GM19193 (cell line): ENCODE data around the gene MSI2.

Experiments used
- POLR2A ChIP-seq: IDR thresholded peaks from 4 replicates; pipeline ENCODE4 v1.6.1; 2011; ENCODE audit not compliant: insufficient read depth, insufficient read length; ENCODE audit errors: extremely low read depth

Gene MSI2

DNA sequence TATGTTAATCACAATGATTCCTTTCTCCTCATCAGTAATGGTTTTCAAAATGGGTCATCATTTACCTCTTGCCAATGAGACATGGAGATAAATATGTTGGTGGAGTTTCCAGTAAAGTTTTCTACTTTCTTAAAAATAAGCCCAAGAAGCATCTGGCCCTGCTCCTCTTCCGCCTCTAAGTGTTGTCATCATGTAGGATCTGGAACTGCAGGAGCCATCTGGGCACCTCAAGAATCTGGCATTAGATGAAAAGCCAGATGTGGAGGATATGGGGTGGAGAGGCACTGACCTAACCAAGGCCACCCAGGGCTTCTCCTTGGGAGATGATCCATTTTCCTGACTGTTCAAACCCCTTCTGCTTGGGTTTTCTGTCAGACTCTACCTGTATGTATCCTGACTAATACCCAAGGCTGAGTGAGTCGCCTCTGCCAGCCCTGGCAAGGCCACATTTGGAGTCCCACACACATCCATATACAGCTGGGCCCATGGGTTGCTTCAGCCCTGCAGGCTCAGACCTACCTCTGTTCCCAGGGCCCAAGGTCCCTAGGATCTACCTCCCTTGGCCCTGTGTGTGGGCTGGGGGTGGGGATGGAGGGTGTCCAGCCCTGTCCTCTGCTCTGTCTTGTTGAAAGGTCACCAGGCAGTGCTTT lies 464.2 kb downstream of the MSI2 start:
- TF ChIP-seq POLR2A = no peak

DNA sequence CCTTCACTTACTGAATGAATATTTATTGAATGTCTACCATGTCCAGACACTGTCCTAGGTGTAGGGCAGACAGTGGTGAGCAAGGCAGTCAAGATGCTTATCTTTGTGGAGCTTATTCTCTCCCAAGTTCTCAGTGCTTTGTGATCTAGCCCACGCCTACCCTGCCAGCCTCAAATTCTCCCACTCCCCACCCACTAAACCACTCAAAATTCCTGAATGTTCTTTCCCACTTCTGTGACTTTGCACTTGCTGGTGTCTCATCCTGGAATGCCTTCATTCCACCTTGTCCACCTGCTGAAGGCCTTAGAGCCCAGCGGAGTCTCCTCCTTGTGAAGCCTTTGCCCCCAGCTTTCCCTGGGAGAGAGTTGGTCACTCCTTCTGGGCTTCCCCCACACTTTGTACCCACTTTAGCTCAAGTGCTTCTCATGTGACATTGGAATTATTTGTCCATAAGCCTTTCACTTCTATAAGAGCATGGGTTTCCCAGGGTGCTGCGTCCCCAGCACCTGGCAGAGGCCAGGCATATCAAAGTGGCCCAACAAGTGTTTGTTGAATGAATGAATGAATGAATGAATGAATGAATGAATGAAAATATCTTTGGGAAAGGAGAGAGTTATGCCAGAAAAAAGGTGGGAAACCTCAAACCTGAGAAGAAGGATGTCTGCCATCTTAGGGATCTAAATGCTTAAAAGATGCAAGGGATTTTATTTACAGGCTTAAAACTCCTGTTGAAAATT lies 465.8 kb downstream of the MSI2 start:
- TF ChIP-seq POLR2A = no peak

DNA sequence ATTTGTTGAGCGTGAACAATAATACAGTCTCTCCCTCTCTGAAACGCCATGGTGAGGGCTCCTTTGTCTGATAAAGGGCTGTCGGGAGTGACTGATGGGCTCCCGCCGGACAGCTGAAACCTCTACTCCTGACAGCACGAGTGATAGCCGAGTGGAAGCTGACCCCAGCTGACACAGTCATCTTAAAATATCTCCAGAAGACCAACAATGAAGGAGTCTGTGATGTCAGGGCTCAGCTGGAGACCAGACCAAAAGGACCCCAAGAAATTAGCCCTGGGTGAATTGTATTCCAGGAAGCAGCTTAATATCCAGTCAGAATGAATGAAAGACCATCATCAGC lies 466.4 kb downstream of the MSI2 start:
- TF ChIP-seq POLR2A = no peak

DNA sequence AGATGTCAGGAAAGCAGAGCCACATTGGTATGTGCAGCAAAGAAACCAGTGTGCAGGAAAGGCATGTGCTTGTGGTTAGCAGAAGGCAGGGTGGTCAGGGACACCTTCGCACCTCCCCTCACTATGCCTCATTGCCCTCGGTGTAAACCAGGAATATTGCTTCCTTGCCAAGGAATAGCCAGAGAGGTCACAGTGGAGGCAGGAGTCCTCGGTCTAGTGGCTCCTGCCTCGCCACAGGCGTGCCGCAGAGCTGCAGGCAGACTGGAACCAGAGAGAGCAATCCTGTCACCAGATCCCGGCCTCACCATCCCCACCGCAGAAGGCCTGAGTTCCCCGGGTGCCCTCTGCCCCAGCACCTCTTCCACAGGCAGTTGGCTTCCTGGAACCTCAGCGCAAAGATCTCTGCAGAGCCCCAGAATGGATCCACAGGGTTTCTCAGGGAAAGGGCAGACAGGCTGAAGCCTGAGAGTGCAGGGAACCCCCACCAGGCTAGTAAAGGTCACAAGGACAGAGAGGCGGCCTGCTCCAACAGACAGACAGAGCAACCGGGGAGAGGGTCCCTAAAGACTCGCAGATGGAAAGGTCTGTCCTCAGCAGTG lies 467.2 kb downstream of the MSI2 start:
- no peak for TF ChIP-seq POLR2A

DNA sequence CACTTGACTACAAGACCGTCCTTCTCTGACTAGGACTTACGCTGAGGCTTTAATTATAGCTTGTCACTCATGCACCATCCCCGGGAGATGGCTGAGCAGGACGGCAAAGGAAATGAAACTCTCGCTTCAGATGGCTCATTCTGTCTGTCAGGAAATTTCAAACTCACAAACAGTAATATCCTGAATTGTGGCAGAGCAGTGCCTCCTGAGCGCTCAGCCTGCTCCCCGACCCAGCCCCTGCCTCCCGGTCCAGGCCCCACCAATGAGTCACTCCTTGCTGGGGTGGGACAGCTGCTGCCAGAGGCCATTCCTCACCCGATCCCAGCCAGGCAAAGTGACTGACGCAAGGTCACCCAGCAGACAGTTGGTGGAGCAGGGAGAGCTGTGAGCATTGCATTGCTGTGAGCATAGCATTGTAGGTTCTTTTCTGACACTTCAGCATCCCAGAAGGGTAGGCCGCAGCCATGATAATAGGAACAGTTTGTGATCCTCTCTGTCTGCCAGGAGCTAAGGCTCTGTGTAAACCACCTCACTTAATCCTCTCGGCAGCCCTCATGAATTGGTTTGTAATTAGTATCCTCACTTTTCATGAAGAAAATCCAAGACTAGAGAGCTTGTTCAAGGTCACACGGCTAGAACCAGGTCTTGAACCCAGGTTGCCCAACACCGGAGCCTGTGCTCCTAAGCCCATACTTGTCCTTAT lies 467.9 kb downstream of the MSI2 start:
- TF ChIP-seq POLR2A = no peak

DNA sequence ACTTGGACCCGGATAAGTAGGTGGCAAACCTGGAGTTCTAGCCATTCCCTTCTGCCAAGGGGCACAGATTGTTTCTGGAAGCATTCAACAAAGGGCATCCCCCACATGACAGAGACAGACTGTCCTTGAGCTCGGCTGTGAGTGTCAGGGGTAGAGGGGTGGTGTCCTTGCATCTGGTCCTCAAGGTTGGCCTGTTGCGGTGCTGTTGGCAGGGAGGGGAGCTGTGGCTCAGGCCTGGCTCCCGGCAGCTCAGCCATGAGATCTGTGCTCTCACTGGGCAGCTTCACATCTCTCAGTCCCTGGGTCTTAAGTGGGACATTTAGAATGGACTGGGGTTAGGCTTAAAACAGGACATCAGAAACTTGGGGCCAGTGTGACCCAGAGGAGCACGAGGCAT lies 468.4 kb downstream of the MSI2 start:
- TF ChIP-seq POLR2A = no peak

DNA sequence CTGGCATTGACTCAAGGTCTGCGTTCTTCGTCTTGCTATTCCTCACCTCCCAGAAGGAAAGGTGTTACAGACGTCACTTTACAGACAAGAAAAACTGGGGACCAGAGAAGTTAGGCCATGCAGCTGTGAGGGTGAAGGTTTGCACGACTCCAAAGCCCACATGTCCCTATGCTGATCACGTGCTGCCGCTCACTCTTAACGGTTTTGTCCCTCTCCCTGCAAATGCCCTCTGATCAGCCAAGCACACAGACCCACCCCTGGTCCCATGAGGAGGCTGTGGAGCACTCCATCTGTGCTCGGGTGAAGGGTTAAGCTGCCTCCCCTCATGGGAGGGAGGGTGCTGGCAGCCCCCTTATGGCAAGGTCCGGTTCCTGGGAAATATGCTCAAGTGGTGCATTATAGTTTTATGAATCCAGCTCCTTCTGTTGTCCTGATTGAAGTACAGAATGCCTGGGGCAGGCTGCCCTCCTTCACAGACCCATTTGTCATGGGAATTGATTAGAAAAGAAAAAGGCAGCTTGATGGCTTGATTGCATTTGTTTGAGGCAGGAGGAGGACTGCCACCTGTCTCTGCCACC lies 470.0 kb downstream of the MSI2 start:
- no peak for TF ChIP-seq POLR2A

DNA sequence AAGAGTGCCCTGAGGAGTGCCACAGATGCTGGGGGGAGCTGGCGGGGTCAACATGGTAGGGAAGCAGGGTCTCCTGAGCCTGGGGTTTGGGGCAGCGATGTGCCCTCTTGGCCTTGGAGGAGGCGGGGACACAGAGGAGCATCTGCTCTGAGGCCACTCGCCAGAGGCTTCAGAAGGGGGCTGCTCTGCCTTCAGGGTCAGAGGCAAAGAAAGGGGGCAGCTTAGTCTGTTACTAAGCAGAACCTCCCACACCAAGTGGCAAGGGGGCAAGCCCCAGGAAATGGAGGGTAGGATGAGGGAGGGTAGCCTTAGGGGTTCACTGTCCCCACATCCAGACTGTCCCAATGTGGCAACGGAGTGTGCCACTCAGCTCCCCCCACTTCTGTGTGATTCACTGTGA lies 470.5 kb downstream of the MSI2 start:
- no peak for TF ChIP-seq POLR2A

DNA sequence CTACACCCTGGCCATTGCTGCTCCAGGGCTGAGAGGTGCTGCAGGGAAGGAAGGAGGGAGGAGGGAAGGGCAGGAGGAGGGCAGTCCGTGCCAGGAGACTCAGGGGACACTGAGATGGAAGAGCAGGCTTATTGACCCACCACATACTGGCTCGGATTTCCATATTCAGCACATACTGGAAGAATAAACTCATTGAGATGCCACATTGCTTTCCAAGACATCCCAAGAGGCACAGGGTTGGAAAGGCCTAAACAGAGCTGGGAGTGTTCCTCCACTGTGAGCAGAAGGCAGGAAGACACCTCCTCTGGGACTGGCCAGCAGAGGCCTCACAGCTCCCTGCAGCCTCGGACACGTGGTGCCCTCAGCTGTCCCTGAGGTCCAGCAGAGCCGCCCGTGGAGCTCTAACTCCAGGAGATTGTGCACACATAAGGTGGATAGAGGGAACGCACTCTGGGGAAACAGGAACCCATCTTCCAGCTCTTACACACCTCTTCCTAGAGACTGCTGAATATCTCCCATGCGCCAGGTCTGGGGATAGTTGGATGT lies 471.4 kb downstream of the MSI2 start:
- TF ChIP-seq POLR2A = no peak

DNA sequence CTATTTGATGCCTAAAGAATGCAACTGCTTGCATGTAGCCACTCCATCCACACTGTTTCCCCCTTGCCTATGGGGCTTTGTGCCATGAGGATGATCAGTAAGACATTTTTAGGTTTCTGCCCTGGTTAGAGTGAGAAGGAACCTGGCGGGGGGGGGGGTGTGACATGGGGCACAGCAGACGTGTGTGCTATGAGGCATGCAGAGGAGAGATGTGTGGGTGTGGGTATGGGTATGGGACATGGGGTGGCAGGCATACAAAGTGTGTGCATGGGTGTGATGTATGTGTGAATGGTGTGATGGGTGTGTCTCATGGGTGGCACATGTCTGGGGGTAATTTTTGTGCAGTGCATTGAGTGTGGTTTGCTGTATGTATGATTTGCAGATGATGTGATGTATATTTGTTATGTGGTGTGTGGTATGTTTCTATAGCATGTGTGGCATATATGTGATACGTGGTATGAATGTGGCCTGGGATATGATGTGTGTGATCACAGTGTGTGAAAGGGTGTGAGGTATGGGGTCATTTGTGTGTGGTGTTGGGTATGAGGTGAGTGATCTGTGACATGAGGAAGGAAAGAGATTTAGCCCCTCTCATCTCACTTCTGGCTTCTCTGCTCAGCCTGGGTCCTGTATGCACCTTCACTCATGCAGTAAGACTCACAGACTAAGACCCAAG lies 473.8 kb downstream of the MSI2 start:
- TF ChIP-seq POLR2A = no peak

DNA sequence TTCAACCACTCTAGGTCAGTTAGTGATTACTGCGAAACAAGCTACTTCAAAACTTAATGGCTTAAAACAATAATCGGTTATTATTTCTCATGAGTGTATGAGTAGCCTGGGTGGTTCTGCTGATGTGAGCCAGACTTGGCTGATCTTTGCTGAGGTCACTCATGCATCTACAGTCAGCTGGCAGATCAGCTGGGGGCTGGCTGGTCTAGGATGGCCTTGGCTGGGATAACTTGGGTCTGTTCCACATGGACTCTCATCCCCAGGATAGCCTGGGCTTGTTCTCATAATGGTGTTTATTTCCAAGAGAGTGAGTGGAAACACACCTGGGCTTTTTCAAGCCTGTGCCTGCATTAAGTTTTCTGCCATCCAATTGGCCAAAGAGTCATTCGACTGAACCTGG lies 475.7 kb downstream of the MSI2 start:
- TF ChIP-seq POLR2A = no peak

DNA sequence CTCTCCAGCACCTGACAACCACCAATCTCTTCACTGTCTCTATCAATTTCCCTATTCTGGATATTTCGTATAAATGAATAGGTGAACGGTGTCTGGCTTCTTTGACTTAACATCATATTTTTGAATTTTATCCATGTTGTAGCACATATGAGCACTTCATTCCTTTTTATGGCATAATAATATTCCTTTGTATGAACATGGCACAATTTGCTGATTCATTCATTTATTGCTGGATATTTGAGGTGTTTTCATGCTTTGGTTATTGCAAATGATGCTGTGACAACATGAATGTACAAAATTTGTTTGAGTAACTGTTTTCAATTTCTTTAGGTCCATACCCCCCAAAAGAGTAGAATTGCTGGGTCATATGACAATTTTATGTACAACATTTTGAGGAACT lies 476.8 kb downstream of the MSI2 start:
- TF ChIP-seq POLR2A = no peak
